ENCODE measurements around the gene GALNT10. TPM values are rescaled to one million over a fixed set of nuclear protein-coding genes. Genes with fewer than 3 reads are reported as not detected.
A peak's percentile ranks its signal among the peaks of the same experiment; 100 is the strongest.

GALNT10 gene
- total and polyA plus RNA-seq, 9 of the 15 experiments (the other 6 are each of a cell fraction or from before 2014, with no cell fraction given): 4.6 to 37.1 (median 13.3) TPM

DNA sequence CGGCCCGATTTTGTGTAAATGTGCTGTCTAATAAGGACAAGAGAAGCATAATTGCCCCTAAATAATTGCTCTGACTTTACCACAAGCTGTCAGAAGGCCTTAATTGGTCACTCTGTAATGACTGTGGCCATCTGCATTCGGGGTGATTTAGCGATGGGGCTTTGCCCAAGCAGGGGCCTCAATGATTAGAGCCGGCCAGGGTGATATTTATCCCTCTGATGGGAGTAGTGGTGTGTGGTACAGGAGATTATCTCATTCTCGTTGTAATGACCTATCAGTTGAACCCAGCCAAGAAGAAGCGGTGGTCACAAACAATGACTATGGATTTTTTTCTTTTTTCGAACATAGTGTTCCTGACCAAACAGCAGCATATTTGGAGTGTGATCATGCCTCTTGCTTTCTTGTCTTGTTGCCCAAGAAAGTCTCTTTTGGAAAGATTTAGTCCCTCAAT, 183.2 kb downstream of the GALNT10 start (continued):
- no peak for TF ChIP-seq TCF7 (IDR thresholded peaks at IDR 0.05; ENCODE audit: borderline replicate concordance)
- TF ChIP-seq ZNF3 (CRISPR knock-in tag; IDR thresholded peaks at IDR 0.05): no peak
- TF ChIP-seq, protein P1, sequence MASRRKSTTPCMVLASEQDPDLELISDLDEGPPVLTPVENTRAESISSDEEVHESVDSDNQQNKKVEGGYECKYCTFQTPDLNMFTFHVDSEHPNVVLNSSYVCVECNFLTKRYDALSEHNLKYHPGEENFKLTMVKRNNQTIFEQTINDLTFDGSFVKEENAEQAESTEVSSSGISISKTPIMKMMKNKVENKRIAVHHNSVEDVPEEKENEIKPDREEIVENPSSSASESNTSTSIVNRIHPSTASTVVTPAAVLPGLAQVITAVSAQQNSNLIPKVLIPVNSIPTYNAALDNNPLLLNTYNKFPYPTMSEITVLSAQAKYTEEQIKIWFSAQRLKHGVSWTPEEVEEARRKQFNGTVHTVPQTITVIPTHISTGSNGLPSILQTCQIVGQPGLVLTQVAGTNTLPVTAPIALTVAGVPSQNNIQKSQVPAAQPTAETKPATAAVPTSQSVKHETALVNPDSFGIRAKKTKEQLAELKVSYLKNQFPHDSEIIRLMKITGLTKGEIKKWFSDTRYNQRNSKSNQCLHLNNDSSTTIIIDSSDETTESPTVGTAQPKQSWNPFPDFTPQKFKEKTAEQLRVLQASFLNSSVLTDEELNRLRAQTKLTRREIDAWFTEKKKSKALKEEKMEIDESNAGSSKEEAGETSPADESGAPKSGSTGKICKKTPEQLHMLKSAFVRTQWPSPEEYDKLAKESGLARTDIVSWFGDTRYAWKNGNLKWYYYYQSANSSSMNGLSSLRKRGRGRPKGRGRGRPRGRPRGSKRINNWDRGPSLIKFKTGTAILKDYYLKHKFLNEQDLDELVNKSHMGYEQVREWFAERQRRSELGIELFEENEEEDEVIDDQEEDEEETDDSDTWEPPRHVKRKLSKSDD (conservative IDR thresholded peaks at IDR 0.05; ENCODE audit: low read length): no peak
- no peak for TF ChIP-seq CCAR2 (IDR thresholded peaks at IDR 0.05; ENCODE audit: low read depth, low read length)
- TF ChIP-seq ZNF274 (IDR thresholded peaks at IDR 0.05; ENCODE audit: borderline replicate concordance, low read depth, low read length): 0 out of 2 replicates have a peak, but pooled peaks have one; percentile 45
- peak; percentile 78 for TF ChIP-seq GATA2 (CRISPR knock-in tag; IDR thresholded peaks at IDR 0.05)
- TF ChIP-seq TCF3 (CRISPR knock-in tag; IDR thresholded peaks at IDR 0.05): peak; percentile 97
- TF ChIP-seq ZBTB17 (CRISPR knock-in tag; IDR thresholded peaks at IDR 0.05): peak; percentile 35; the same call in 1 of the 2 replicates
- TF ChIP-seq SNIP1 (IDR thresholded peaks at IDR 0.05; ENCODE audit: low read depth): no peak
- TF ChIP-seq GABPA (tag; conservative IDR thresholded peaks at IDR 0.05; ENCODE audit: low read depth): no peak
- TF ChIP-seq, protein P2, sequence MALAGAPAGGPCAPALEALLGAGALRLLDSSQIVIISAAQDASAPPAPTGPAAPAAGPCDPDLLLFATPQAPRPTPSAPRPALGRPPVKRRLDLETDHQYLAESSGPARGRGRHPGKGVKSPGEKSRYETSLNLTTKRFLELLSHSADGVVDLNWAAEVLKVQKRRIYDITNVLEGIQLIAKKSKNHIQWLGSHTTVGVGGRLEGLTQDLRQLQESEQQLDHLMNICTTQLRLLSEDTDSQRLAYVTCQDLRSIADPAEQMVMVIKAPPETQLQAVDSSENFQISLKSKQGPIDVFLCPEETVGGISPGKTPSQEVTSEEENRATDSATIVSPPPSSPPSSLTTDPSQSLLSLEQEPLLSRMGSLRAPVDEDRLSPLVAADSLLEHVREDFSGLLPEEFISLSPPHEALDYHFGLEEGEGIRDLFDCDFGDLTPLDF (CRISPR knock-in tag; IDR thresholded peaks at IDR 0.05): no peak
- TF ChIP-seq KLF1 (tag; IDR thresholded peaks at IDR 0.05): no peak
- TF ChIP-seq PHF8 (IDR thresholded peaks at IDR 0.05; ENCODE audit: borderline replicate concordance, low read length): no peak
- TF ChIP-seq E2F3 (CRISPR knock-in tag; IDR thresholded peaks at IDR 0.05): no peak
- no peak for TF ChIP-seq CEBPB (tag; IDR thresholded peaks at IDR 0.05)
- TF ChIP-seq, protein P3, sequence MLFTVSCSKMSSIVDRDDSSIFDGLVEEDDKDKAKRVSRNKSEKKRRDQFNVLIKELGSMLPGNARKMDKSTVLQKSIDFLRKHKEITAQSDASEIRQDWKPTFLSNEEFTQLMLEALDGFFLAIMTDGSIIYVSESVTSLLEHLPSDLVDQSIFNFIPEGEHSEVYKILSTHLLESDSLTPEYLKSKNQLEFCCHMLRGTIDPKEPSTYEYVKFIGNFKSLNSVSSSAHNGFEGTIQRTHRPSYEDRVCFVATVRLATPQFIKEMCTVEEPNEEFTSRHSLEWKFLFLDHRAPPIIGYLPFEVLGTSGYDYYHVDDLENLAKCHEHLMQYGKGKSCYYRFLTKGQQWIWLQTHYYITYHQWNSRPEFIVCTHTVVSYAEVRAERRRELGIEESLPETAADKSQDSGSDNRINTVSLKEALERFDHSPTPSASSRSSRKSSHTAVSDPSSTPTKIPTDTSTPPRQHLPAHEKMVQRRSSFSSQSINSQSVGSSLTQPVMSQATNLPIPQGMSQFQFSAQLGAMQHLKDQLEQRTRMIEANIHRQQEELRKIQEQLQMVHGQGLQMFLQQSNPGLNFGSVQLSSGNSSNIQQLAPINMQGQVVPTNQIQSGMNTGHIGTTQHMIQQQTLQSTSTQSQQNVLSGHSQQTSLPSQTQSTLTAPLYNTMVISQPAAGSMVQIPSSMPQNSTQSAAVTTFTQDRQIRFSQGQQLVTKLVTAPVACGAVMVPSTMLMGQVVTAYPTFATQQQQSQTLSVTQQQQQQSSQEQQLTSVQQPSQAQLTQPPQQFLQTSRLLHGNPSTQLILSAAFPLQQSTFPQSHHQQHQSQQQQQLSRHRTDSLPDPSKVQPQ (CRISPR knock-in tag; IDR thresholded peaks at IDR 0.05; ENCODE audit: borderline replicate concordance): no peak
- TF ChIP-seq, protein P4, sequence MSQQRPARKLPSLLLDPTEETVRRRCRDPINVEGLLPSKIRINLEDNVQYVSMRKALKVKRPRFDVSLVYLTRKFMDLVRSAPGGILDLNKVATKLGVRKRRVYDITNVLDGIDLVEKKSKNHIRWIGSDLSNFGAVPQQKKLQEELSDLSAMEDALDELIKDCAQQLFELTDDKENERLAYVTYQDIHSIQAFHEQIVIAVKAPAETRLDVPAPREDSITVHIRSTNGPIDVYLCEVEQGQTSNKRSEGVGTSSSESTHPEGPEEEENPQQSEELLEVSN (IDR thresholded peaks at IDR 0.05; ENCODE audit: borderline replicate concordance in 1 of 2, extremely low read depth in 1 of 2, insufficient read depth in 1 of 2, insufficient read length in 1 of 2, low read depth in 1 of 2, low read length in 1 of 2, poor library complexity in 1 of 2, severe bottlenecking in 1 of 2): no peak
- no peak for TF ChIP-seq SAFB2 (IDR thresholded peaks at IDR 0.05; ENCODE audit: borderline replicate concordance, low read depth, low read length, severe bottlenecking)
- no peak for TF ChIP-seq RBM39 (optimal IDR thresholded peaks at IDR 0.05; ENCODE audit: low read depth, low read length)
- TF ChIP-seq RAD51 (IDR thresholded peaks at IDR 0.05; ENCODE audit: borderline replicate concordance, low read depth): no peak

Data from K562 (cell line).